HepG2 (cell line): ENCODE data around the gene SLX9. TPM values are rescaled to one million over a fixed set of nuclear protein-coding genes. Genes with fewer than 3 reads are reported as not detected.

Source experiments
- ATAC-seq: fragments of 200-7000 bp; cut with Tn5 transposase; 3 replicates; pipeline ENCODE4 v1.9.1; 2020; ENCODE audit warnings: mild to moderate bottlenecking, moderate library complexity
- BruUV-seq: library from RNA; stranded (reverse); fragments of 400-500 nt; replicated peaks from 2 replicates; lab custom pipeline; 2021; lab: Mats Ljungman, UMichigan
- CTCF ChIA-PET: fragments of 300-600 bp; formaldehyde crosslinking; extraction: SDS; loops from one replicate; lab custom pipeline; 2021; ENCODE audit warnings: low total read pairs, inconsistent platforms, low intra/inter-chr PET ratio; lab: Yijun Ruan, JAX
- POLR2A ChIA-PET: fragments of 350-600 bp; sonication (Branson Sonifier 250); formaldehyde crosslinking; loops from one replicate; lab custom pipeline; 2020; ENCODE audit warnings: antibody characterized with exemption, inconsistent platforms; lab: Yijun Ruan, JAX
- DNase-seq: peaks from one replicate; pipeline ENCODE4 v3.0.0-alpha.2; 2015; ENCODE audit warnings: low spot score
- FAIRE-seq: peaks from 3 replicates; lab custom pipeline; 2011; peaks lifted over from hg19 to GRCh38; lab: Jason Lieb, UNC
- H2AFZ ChIP-seq: one replicate; pipeline ENCODE4 v1.6.1; 2011; ENCODE audit warnings: low read length, inconsistent platforms
- H3K27ac ChIP-seq: fragments of 300-600 bp; 3 replicates; pipeline ENCODE4 v1.8.0; 2011; ENCODE audit warnings: mixed run types, mild to moderate bottlenecking, mixed read lengths, low read length, inconsistent platforms; ENCODE audit not compliant: insufficient read depth; ENCODE audit errors: extremely low read length
- H3K27me3 ChIP-seq, 2 experiments: fragments of 200-600 bp in 1 of 2; 2 replicates in 1 of 2; 3 replicates in 1 of 2; pipeline versions ENCODE4 v1.6.0 to v1.8.0; 2011; ENCODE audit warnings: low read length in 2 of 2, mild to moderate bottlenecking in 2 of 2, moderate library complexity in 2 of 2, inconsistent platforms in 1 of 2; ENCODE audit not compliant: insufficient read depth in 2 of 2, control insufficient read depth in 1 of 2
- H3K36me3 ChIP-seq, 2 experiments: fragments of 200-600 bp in 1 of 2; replicated peaks in 1 of 2; 2 replicates in 1 of 2; 3 replicates in 1 of 2; pipeline versions ENCODE4 v1.5.1 to v1.8.0; 2011; ENCODE audit warnings: low read length in 2 of 2, inconsistent platforms in 1 of 2; ENCODE audit not compliant: insufficient read depth in 2 of 2, control insufficient read depth in 1 of 2
- H3K4me1 ChIP-seq: 2 replicates; pipeline ENCODE4 v1.5.1; 2012; ENCODE audit warnings: low read length, inconsistent platforms; ENCODE audit not compliant: insufficient read depth
- H3K4me2 ChIP-seq: 2 replicates; pipeline ENCODE4 v1.6.0; 2011; ENCODE audit warnings: low read depth, low read length, inconsistent platforms
- H3K4me3 ChIP-seq, 3 experiments: fragments of 200-600 bp in 1 of 3; sonication (generic), shearing (Covaris generic) in 1 of 3; replicated peaks in 1 of 3; 2 replicates each; pipeline ENCODE4 v1.5.1; 2011 to 2016; ENCODE audit warnings: low read length in 3 of 3, inconsistent platforms in 2 of 3, low read depth in 2 of 3, mild to moderate bottlenecking in 2 of 3, control low read depth in 1 of 3, mixed read lengths in 1 of 3; ENCODE audit not compliant: insufficient read depth in 1 of 3
- H3K79me2 ChIP-seq: one replicate; pipeline ENCODE4 v1.6.1; 2011; ENCODE audit warnings: low read length, inconsistent platforms; ENCODE audit not compliant: insufficient read depth
- H3K9ac ChIP-seq: 2 replicates; pipeline ENCODE4 v1.6.0; 2011; ENCODE audit warnings: mild to moderate bottlenecking, low read depth, low read length, inconsistent platforms; ENCODE audit not compliant: insufficient read depth
- H3K9me3 ChIP-seq: 2 replicates; pipeline ENCODE4 v1.5.1; 2012; ENCODE audit warnings: mild to moderate bottlenecking, low read length
- H4K20me1 ChIP-seq: 2 replicates; pipeline ENCODE4 v1.6.0; 2011; ENCODE audit warnings: inconsistent platforms, mild to moderate bottlenecking, low read length, moderate library complexity; ENCODE audit not compliant: insufficient read depth
- ATF7-NPFF ChIP-seq: sonication (generic); formaldehyde crosslinking; IDR thresholded peaks from 2 replicates; pipeline ENCODE4 v1.8.1; 2023; ENCODE audit warnings: mild to moderate bottlenecking, low read depth, missing genetic modification reagents, moderate library complexity
- CEBPZ ChIP-seq: IDR thresholded peaks from 2 replicates; pipeline ENCODE4 v1.6.1; 2012; ENCODE audit warnings: low read length, improper control_type of control experiment
- CHD4 ChIP-seq: fragments of 200-600 bp; sonication (generic); IDR thresholded peaks from 2 replicates; pipeline ENCODE4 v1.7.0; 2017; ENCODE audit warnings: mild to moderate bottlenecking, low read length, borderline replicate concordance
- CREB1 ChIP-seq, 2 experiments: fragments of 450-650 bp in 1 of 2; IDR thresholded peaks; 2 replicates each; pipeline ENCODE4 v1.6.1; 2016 to 2017; ENCODE audit warnings: control low read depth in 1 of 2, mild to moderate bottlenecking in 1 of 2, missing compliant biosample characterization in 1 of 2, missing genetic modification characterization in 1 of 2
- CTCF ChIP-seq: sonication (generic); formaldehyde crosslinking; IDR thresholded peaks from 2 replicates; pipeline ENCODE4 v1.5.0; 2020; ENCODE audit warnings: mild to moderate bottlenecking, missing genetic modification reagents, moderate library complexity
- FOSL2 ChIP-seq: sonication (generic); formaldehyde crosslinking; IDR thresholded peaks from 2 replicates; pipeline ENCODE4 v1.4.0; 2020; ENCODE audit warnings: missing genetic modification reagents
- FOXA1 ChIP-seq, 2 experiments: fragments of 450-650 bp in 1 of 2; sonication (generic) in 1 of 2; formaldehyde crosslinking in 1 of 2; IDR thresholded peaks; 2 replicates each; pipeline versions ENCODE4 v1.4.0 to v1.6.1; 2016 to 2020; ENCODE audit warnings: missing genetic modification reagents in 1 of 2
- GABPB1 ChIP-seq: IDR thresholded peaks from 2 replicates; pipeline ENCODE4 v1.6.1; 2016; ENCODE audit warnings: mild to moderate bottlenecking, missing genetic modification reagents, moderate library complexity, missing compliant biosample characterization
- HDAC2 ChIP-seq: sonication (generic); formaldehyde crosslinking; IDR thresholded peaks from 2 replicates; pipeline ENCODE4 v1.4.0; 2020; ENCODE audit warnings: missing genetic modification reagents
- PATZ1 ChIP-seq: sonication (generic); formaldehyde crosslinking; IDR thresholded peaks from 2 replicates; pipeline ENCODE4 v1.4.0; 2020; ENCODE audit warnings: missing genetic modification reagents
- PHF20 ChIP-seq: sonication (generic); formaldehyde crosslinking; IDR thresholded peaks from 2 replicates; pipeline ENCODE4 v1.5.0; 2020; ENCODE audit warnings: mild to moderate bottlenecking, missing genetic modification reagents
- SAP130 ChIP-seq: IDR thresholded peaks from 2 replicates; pipeline ENCODE4 v1.6.1; 2016; ENCODE audit warnings: low read depth
- SP4 ChIP-seq: sonication (generic); formaldehyde crosslinking; IDR thresholded peaks from 2 replicates; pipeline ENCODE4 v1.8.1; 2023; ENCODE audit warnings: mild to moderate bottlenecking, missing genetic modification reagents
- TARDBP ChIP-seq: sonication (generic); formaldehyde crosslinking; IDR thresholded peaks from 2 replicates; pipeline ENCODE4 v1.8.0; 2022; ENCODE audit warnings: mild to moderate bottlenecking, missing genetic modification reagents
- TEAD3 ChIP-seq: optimal IDR thresholded peaks from 2 replicates; pipeline ENCODE3; 2016; ENCODE audit warnings: borderline replicate concordance
- WGBS: methylation state at CpG from one replicate; pipeline ENCODE4 v1.1.6; 2017; ENCODE audit warnings: low lambda C conversion rate; 5-methylcytosine and 5-hydroxymethylcytosine counted together
- in situ Hi-C: cut with HindIII; loops from 2 replicates; pipeline ENCODE4 v1.10.0; 2017; ENCODE audit warnings: low pct_unique_long_range_greater_than_20kb; ENCODE audit not compliant: extremely low pct_ligation_motif_present
- intact Hi-C: fragments of 100-400 bp; cut with micrococcal nuclease; formaldehyde crosslinking; loops from one replicate; pipeline ENCODE4 v1.10.0; 2022; ENCODE audit not compliant: unreplicated experiment
- polyA plus RNA-seq, 8 experiments: library from polyadenylated mRNA; depleted of rRNA in 3 of 8; stranded (reverse) in 7 of 8; unstranded in 1 of 8; fragments of >200 nt; fragmentation: Illumina TruSeq in 4 of 8; extraction: Trizol in 4 of 8; gene quantifications; 2 replicates each; pipeline versions ENCODE4 v1.2.1 to v1.2.3, GENCODE V29; 2011 to 2016; ENCODE audit warnings: low read depth in 4 of 8, missing spikeins in 1 of 8, mixed read lengths in 1 of 8; ENCODE audit not compliant: insufficient read depth in 1 of 8
- total RNA-seq, 5 experiments: library from RNA; depleted of rRNA; stranded (reverse); fragments of >200 nt; fragmentation: Illumina TruSeq; extraction: Trizol; gene quantifications; 2 replicates each; pipeline ENCODE4 v1.2.3, GENCODE V29; 2016; ENCODE audit warnings: low read depth in 1 of 5

The SLX9 gene
- total and polyA plus RNA-seq, 2 of the 13 experiments (the other 11 are each of a cell fraction or from before 2014, with no cell fraction given), result 21.0 to 47.1 TPM

- peaks cover 79% of the 10 kb centered on the region for H3K4me1 ChIP-seq
- no peaks in the 10 kb centered on the region for H3K9me3 ChIP-seq
- H3K27me3 ChIP-seq, result peaks cover 2 to 13% of the 10 kb centered on the region in 2 experiments; a peak in 2 of 5 replicates
- POLR2A ChIA-PET, result interaction anchor here (0.6 to 6.2 kb wide), 10 partner anchors 9 to 180 kb away, joined by 3 to 141 read pairs (median 8); partner anchors contain the start of gene ADARB1
- BruUV-seq, result no TSS peak
- no peaks in the 10 kb centered on the region for H3K36me3 ChIP-seq
- H3K9ac ChIP-seq, result peak overlapping the region; percentile 67; the same call in 1 of the 2 replicates
- 15% methylated on average over 11 of the region's 22 CpGs for WGBS
- H3K27ac ChIP-seq, result no peak overlapping the region
- intact Hi-C loops (loop anchor here (2.0 kb wide), 1 partner anchor 29 kb away; no protein-coding TSS in a partner anchor), in situ Hi-C loops (no loop called here)
- H3K4me2 ChIP-seq, result peak overlapping the region; percentile 92
- no peaks in the 10 kb centered on the region for H4K20me1 ChIP-seq
- peak overlapping the region; percentile 58 to 76 (median 61); a peak in 3 of 6 replicates for H3K4me3 ChIP-seq
- DNase-seq, result peak; percentile 35
- CTCF ChIA-PET, result interaction anchor here (0.7 kb wide), 1 partner anchor 145 kb away, joined by 3 read pairs; no protein-coding TSS in a partner anchor
- FAIRE-seq, result no peak
- no peaks in the 10 kb centered on the region for H3K79me2 ChIP-seq
- no peak overlapping the region for H2AFZ ChIP-seq
- ATAC-seq, result no peak
- 0 out of 2 replicates have a peak, but pooled peaks have one; percentile 42 for TF ChIP-seq SP4 (CRISPR knock-in tag)
- peak; percentile 25 for TF ChIP-seq TEAD3
- peak; percentile 49; the same call in 1 of the 2 replicates for TF ChIP-seq TARDBP
- no peak for TF ChIP-seq CREB1 (IDR thresholded peaks at IDR 0.05)
- TF ChIP-seq CREB1 (CRISPR knock-in tag; IDR thresholded peaks at IDR 0.05), result no peak
- peak; percentile 60; the same call in 1 of the 2 replicates for TF ChIP-seq PATZ1 (CRISPR knock-in tag)
- TF ChIP-seq CTCF (CRISPR knock-in tag), result peak; percentile 77
- 0 out of 2 replicates have a peak, but pooled peaks have one; percentile 11 for TF ChIP-seq PHF20
- TF ChIP-seq CEBPZ, result no peak
- TF ChIP-seq HDAC2 (CRISPR knock-in tag), result peak; percentile 36; the same call in 1 of the 2 replicates
- TF ChIP-seq CHD4, result no peak
- TF ChIP-seq FOXA1 (IDR thresholded peaks at IDR 0.05), result no peak
- TF ChIP-seq FOXA1 (CRISPR knock-in tag; IDR thresholded peaks at IDR 0.05), result 0 out of 2 replicates have a peak, but pooled peaks have one; percentile 22
- TF ChIP-seq GABPB1 (CRISPR knock-in tag), result peak; percentile 5; the same call in 1 of the 2 replicates
- 0 out of 2 replicates have a peak, but pooled peaks have one; percentile 9 for TF ChIP-seq FOSL2 (CRISPR knock-in tag)
- 0 out of 2 replicates have a peak, but pooled peaks have one; percentile 11 for TF ChIP-seq ATF7-NPFF
- TF ChIP-seq SAP130 (CRISPR knock-in tag), result peak; percentile 27; the same call in 1 of the 2 replicates
Observed at GRCh38 chr21:44983421-44984206, 43.8 kb downstream of the SLX9 start.
